Esophagus (tissue), 2 donors: ENCODE measurements around the gene SLC5A10. TPM values are rescaled to one million over a fixed set of nuclear protein-coding genes. Genes with fewer than 3 reads are reported as not detected.

Experiments
- H3K27ac ChIP-seq, 2 donors: one replicate each; pipeline ENCODE4 v1.5.1; 2013; ENCODE audit warnings: low read depth in 2 of 2, mild to moderate bottlenecking in 2 of 2, inconsistent platforms in 1 of 2, low read length in 1 of 2, moderate library complexity in 1 of 2
- H3K27me3 ChIP-seq, 2 donors: one replicate each; pipeline ENCODE4 v1.6.1; 2013; ENCODE audit warnings: low read length in 2 of 2, control low read depth in 1 of 2, mild to moderate bottlenecking in 1 of 2; ENCODE audit not compliant: insufficient read depth in 2 of 2, control insufficient read depth in 1 of 2
- H3K36me3 ChIP-seq, 2 donors: one replicate each; pipeline ENCODE4 v1.6.1; 2013; ENCODE audit warnings: low read length in 1 of 2; ENCODE audit not compliant: control insufficient read depth in 2 of 2, insufficient read depth in 2 of 2
- H3K4me1 ChIP-seq, 2 donors: one replicate each; pipeline ENCODE4 v1.6.1; 2013; ENCODE audit warnings: low read length in 1 of 2; ENCODE audit not compliant: control insufficient read depth in 2 of 2, insufficient read depth in 2 of 2
- H3K4me3 ChIP-seq, 2 donors: one replicate each; pipeline ENCODE4 v1.5.1; 2013; ENCODE audit warnings: low read length in 2 of 2, mild to moderate bottlenecking in 2 of 2, low read depth in 1 of 2, moderate library complexity in 1 of 2
- H3K9me3 ChIP-seq, 2 donors: one replicate each; pipeline ENCODE4 v1.6.1; 2013; ENCODE audit warnings: mild to moderate bottlenecking in 2 of 2, low read depth in 1 of 2, low read length in 1 of 2, moderate library complexity in 1 of 2; ENCODE audit not compliant: control insufficient read depth in 2 of 2, insufficient read depth in 1 of 2
- WGBS, 2 donors: extraction: QIAGEN DNeasy Blood & Tissue Kit; methylation state at CpG; one replicate each; pipeline ENCODE4 v1.1.7; 2013; 5-methylcytosine and 5-hydroxymethylcytosine counted together
- polyA plus RNA-seq, 2 donors: library from polyadenylated mRNA; stranded (reverse); fragments of 200-250 nt; gene quantifications; one replicate each; pipeline ENCODE4 v1.2.3, GENCODE V29; 2013
- donor health status: healthy with polysubstance abuse.
- donor health status: Bipolar disorder and iron deficiency.

SLC5A10 gene
- polyA plus RNA-seq, 2 donors, result 0.36 to 0.49 TPM

GRCh38 chr17:18968945-18969887, 17.3 kb downstream of the SLC5A10 start:
- Histone ChIP-seq H3K4me3 (no peak overlapping the region), H3K27ac (peak overlapping the region; percentile 80 to 92), H3K9me3 (no peaks in the 10 kb centered on the region), H3K4me1 (peaks cover 2 to 28% of the 10 kb centered on the region in 2 donors), H3K27me3 (no peaks in the 10 kb centered on the region), H3K36me3 (peaks cover 3 to 31% of the 10 kb centered on the region in 2 donors)
- WGBS, 2 donors, result 59 to 64% methylated on average over 20 to 23 of the region's 23 CpGs

- Histone ChIP-seq H3K4me3 (no peak overlapping the region), H3K4me1 (peaks cover 2 to 34% of the 10 kb centered on the region in 2 donors), H3K36me3 (peaks cover 3 to 36% of the 10 kb centered on the region in 2 donors), H3K27ac (peak overlapping the region; percentile 80 to 92), H3K27me3 (no peaks in the 10 kb centered on the region), H3K9me3 (no peaks in the 10 kb centered on the region)
- WGBS, 2 donors, result 85% methylated on average over 28 of the region's 28 CpGs
These were observed 18.9 kb downstream of the SLC5A10 start for GRCh38 chr17:18970582-18971480.

DNA sequence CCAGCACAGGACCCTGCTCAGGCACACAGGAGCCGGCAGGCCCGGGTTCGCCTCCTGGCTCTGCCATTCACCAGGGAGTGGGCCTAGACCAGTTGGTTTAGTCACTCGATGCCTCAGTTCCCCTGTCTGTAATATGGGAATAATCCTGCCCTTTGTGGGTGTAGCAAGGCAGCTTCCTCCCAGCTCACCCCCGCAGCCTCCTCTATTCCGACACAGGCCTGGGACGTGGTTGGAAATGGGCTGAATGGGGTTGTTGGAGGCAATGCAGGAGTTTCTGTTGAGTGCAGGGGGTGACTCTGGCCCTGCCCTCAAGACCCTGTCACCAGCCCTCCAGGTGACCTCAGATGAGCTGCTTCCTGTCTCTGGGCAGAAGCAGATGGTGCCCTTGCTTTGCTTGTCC, 19.8 kb downstream of the SLC5A10 start:
- Histone ChIP-seq H3K9me3 (no peaks in the 10 kb centered on the region), H3K36me3 (peaks cover 3 to 42% of the 10 kb centered on the region in 2 donors), H3K4me3 (no peak overlapping the region), H3K27me3 (no peaks in the 10 kb centered on the region), H3K27ac (peak overlapping the region in 1 of 2 donors; percentile 63), H3K4me1 (peaks cover 2 to 34% of the 10 kb centered on the region in 2 donors)
- WGBS, 2 donors, result 84 to 87% methylated on average over 7 of the region's 7 CpGs

DNA sequence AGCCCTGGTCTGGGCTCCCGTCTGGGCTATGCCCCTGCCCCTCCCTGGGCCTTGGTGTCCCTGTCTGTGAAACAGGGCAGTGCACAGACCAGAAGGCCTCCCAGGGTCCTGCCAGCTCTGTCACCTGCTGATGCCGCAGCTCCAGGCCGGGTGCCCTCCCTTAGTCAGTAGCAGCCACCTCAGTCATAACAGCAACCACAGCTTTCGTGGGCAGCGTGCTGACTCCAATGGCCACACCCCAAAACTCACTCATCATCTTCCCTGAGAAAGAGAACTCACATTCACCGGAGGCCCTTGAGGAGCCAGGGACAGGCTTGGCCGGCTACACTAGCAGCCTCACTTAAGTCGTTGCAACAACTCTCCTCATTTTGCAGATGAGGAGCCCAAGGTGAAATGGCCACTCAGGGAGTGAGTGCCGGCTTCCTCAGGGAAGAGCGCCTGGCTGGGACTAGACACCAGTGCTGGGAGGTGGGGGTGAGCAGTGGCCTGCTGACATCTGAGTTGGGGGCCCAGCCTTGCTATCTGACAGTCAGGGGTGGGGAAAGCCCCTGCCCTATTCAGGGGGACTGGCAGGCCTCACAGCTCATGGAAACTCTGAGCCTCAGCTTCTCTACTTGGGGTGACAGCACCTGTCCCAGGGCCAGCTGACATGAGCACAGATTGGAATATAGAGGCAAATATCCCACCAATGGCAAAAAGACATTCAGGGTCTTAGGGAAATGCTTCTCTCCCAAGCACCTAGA, 22.6 kb downstream of the SLC5A10 start:
- Histone ChIP-seq H3K27ac (peak overlapping the region; percentile 43 to 92), H3K9me3 (no peaks in the 10 kb centered on the region), H3K27me3 (no peaks in the 10 kb centered on the region), H3K4me3 (no peak overlapping the region), H3K4me1 (peaks cover 0 to 22% of the 10 kb centered on the region in 2 donors), H3K36me3 (peaks cover 8 to 61% of the 10 kb centered on the region in 2 donors)
- WGBS, 2 donors, result 70 to 72% methylated on average over 10 of the region's 10 CpGs

- peaks cover 8 to 70% of the 10 kb centered on the region in 2 donors for H3K36me3 ChIP-seq
- H3K9me3 ChIP-seq, result no peaks in the 10 kb centered on the region
- 93 to 94% methylated on average over 13 of the region's 13 CpGs for WGBS, 2 donors
- H3K27ac ChIP-seq, result no peak overlapping the region
- no peaks in the 10 kb centered on the region for H3K27me3 ChIP-seq
- H3K4me1 ChIP-seq, result peaks cover 0 to 19% of the 10 kb centered on the region in 2 donors
- H3K4me3 ChIP-seq, result no peak overlapping the region
These were observed 23.6 kb downstream of the SLC5A10 start for GRCh38 chr17:18975597-18975996.

DNA sequence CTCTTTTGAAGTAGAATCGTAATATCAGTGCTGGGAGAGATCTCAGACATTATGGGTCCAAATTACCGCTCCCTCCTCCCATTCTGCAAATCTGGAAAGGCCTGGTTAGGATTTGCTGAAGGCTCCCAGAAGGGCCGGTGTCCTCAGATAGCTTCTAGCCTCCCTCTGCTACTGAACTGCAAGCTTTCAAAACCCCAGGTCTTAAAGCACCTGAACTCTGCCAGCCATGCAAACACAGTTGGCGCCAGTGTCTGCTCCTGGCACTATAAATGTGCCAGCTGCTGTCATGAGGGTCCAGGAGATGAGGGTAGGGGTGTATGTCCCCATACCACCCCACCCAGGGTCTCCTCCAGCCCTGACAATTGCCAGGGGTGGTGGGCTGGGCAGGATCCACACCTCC, 24.2 kb downstream of the SLC5A10 start:
- peaks cover 0 to 19% of the 10 kb centered on the region in 2 donors for H3K4me1 ChIP-seq
- 76 to 83% methylated on average over 4 of the region's 4 CpGs for WGBS, 2 donors
- H3K36me3 ChIP-seq, result peaks cover 8 to 66% of the 10 kb centered on the region in 2 donors
- H3K27ac ChIP-seq, result no peak overlapping the region
- no peaks in the 10 kb centered on the region for H3K27me3 ChIP-seq
- H3K4me3 ChIP-seq, result no peak overlapping the region
- no peaks in the 10 kb centered on the region for H3K9me3 ChIP-seq

DNA sequence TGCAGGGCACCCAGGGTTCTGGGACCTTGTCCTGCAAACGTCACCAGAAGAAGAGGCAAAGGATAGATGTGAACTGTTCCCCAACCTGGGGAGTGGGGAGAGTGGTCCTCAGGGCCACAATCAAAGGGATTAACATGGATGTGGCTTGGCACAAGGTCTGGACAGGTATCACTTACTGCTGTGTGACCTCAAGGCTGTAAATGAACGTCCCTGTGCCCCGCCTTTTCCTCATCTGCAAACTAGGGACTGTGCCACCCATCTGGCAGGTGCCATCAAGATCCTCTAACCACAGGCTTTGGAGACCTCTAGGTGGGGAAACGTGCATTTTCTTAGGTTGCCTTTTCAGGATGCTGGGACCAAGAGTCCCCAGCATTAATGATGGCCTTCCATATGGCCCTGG, 25.1 kb downstream of the SLC5A10 start:
- 77 to 84% methylated on average over 4 of the region's 4 CpGs for WGBS, 2 donors
- H3K4me1 ChIP-seq, result peaks cover 0 to 26% of the 10 kb centered on the region in 2 donors
- no peak overlapping the region for H3K4me3 ChIP-seq

DNA sequence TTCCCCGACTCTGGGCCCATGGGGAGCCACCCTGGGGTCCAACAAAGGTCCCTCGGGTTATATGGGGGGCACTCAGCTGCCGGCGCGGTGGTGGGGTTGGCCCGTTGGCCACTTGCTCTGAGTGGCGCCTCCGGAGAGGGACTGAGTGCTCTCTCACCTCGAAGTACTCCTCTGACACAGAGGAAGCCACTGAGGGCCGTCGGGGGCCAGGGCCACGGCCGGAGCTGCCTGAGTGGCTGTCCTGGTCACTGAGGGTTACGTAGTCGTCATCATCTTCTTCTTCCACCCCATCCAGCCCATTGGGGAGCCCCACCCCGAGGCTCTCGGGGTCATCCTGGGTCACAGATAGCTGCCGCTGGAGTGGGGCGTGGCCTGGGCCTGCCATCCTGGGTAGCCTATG, 25.7 kb downstream of the SLC5A10 start:
- Histone ChIP-seq H3K36me3 (peaks cover 5 to 59% of the 10 kb centered on the region in 2 donors), H3K27ac (no peak overlapping the region), H3K9me3 (no peaks in the 10 kb centered on the region), H3K27me3 (no peaks in the 10 kb centered on the region), H3K4me1 (peaks cover 0 to 32% of the 10 kb centered on the region in 2 donors), H3K4me3 (no peak overlapping the region)
- 86 to 89% methylated on average over 19 of the region's 19 CpGs for WGBS, 2 donors

More for the DNA sequence above, 25.1 kb downstream of the SLC5A10 start:
- no peaks in the 10 kb centered on the region for H3K9me3 ChIP-seq
- H3K27ac ChIP-seq, result no peak overlapping the region
- H3K27me3 ChIP-seq, result no peaks in the 10 kb centered on the region
- peaks cover 7 to 59% of the 10 kb centered on the region in 2 donors for H3K36me3 ChIP-seq

DNA sequence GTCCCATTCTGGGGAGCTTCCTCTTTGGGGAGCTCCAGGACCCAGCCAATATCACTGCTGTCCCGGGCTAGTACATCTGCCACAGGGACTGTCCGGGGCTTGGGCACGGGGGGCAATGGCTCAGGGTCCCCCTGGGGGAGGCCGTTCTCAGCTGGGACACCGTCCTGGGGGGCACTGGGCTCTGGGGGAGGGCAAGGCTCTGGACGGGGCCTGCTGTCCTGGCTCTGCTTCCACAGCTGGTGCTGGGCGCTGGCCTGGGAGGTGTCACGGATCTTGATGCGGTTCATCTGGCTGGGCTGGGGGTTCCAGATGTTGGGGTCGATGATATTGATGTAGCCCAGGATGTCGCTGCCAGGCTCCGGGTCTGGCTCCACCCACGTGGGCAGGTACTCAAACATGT, 26.1 kb downstream of the SLC5A10 start:
- Histone ChIP-seq H3K9me3 (no peaks in the 10 kb centered on the region), H3K4me3 (no peak overlapping the region), H3K4me1 (peaks cover 3 to 36% of the 10 kb centered on the region in 2 donors), H3K27me3 (no peaks in the 10 kb centered on the region), H3K27ac (no peak overlapping the region), H3K36me3 (peaks cover 5 to 59% of the 10 kb centered on the region in 2 donors)
- WGBS, 2 donors, result 77 to 81% methylated on average over 13 of the region's 13 CpGs
